K562 (cell line): ENCODE results near the gene EPHA1. TPM values are rescaled to one million over a fixed set of nuclear protein-coding genes. Genes with fewer than 3 reads are reported as not detected.

Source experiments
- ARID4B ChIP-seq: sonication (generic); formaldehyde crosslinking; IDR thresholded peaks from 2 replicates; pipeline ENCODE4 v1.8.0; 2022; ENCODE audit warnings: mild to moderate bottlenecking, missing genetic modification reagents
- ATF1 ChIP-seq, 2 experiments: fragments of 450-650 bp in 1 of 2; IDR thresholded peaks; 2 replicates each; pipeline ENCODE4 v1.6.1; 2016; ENCODE audit warnings: missing compliant biosample characterization in 1 of 2, missing genetic modification characterization in 1 of 2
- FOXK2 ChIP-seq, 2 experiments: fragments of 450-650 bp; IDR thresholded peaks in 1 of 2; conservative IDR thresholded peaks in 1 of 2; 2 replicates each; pipeline ENCODE4 v1.6.1; 2016; ENCODE audit warnings: low read depth in 2 of 2, mild to moderate bottlenecking in 1 of 2
- FOXP1 ChIP-seq: sonication (generic); formaldehyde crosslinking; IDR thresholded peaks from 2 replicates; pipeline ENCODE4 v1.8.0; 2022; ENCODE audit warnings: mild to moderate bottlenecking, missing genetic modification reagents
- GABPA ChIP-seq: fragments of 200-800 bp; sonication (Bioruptor generic); conservative IDR thresholded peaks from 2 replicates; pipeline ENCODE4 v1.6.1; 2016; ENCODE audit warnings: low read depth, missing genetic modification characterization, missing compliant biosample characterization
- HMGN3 ChIP-seq: IDR thresholded peaks from 2 replicates; pipeline ENCODE4 v1.6.1; 2011; ENCODE audit warnings: borderline replicate concordance, low read depth, mild to moderate bottlenecking, mixed read lengths, low read length; ENCODE audit not compliant: insufficient read length; ENCODE audit errors: extremely low read depth
- HOXB6 ChIP-seq: fragments of 250-450 bp; sonication (Bioruptor Pico); IDR thresholded peaks from 2 replicates; pipeline ENCODE4 v1.5.1; 2022; ENCODE audit warnings: mild to moderate bottlenecking, borderline replicate concordance
- KDM2B ChIP-seq: fragments of 250-450 bp; sonication (Bioruptor Pico); IDR thresholded peaks from 2 replicates; pipeline ENCODE4 v1.8.0; 2021; ENCODE audit warnings: mild to moderate bottlenecking, moderate library complexity
- NUFIP1 ChIP-seq: fragments of 450-650 bp; IDR thresholded peaks from 2 replicates; pipeline ENCODE4 v1.6.1; 2018; ENCODE audit not compliant: partially characterized antibody
- SREBF1 ChIP-seq: fragments of 150-350 bp; IDR thresholded peaks from 2 replicates; pipeline ENCODE4 v1.6.1; 2014; ENCODE audit warnings: antibody characterized with exemption, low read depth, low read length, borderline replicate concordance
- SRSF7 ChIP-seq: fragments of 200-400 bp; formaldehyde crosslinking; optimal IDR thresholded peaks from 2 replicates; pipeline ENCODE3; 2017; ENCODE audit warnings: mild to moderate bottlenecking, low read depth, low read length
- TAF1 ChIP-seq: IDR thresholded peaks from 2 replicates; pipeline ENCODE4 v1.6.1; 2011; ENCODE audit warnings: mild to moderate bottlenecking, low read length, moderate library complexity; ENCODE audit not compliant: insufficient read depth, control insufficient read depth, severe bottlenecking; ENCODE audit errors: extremely low read depth
- ZKSCAN1 ChIP-seq: fragments of 150-350 bp; IDR thresholded peaks from 2 replicates; pipeline ENCODE4 v1.6.1; 2016; ENCODE audit warnings: low read depth, low read length
- ZNF354B ChIP-seq: fragments of 250-450 bp; sonication (Bioruptor Pico); IDR thresholded peaks from 2 replicates; pipeline ENCODE4 v1.4.0; 2020
- polyA plus RNA-seq, 8 experiments: library from polyadenylated mRNA; depleted of rRNA in 4 of 8; stranded (reverse) in 5 of 8; unstranded in 3 of 8; fragments of >200 nt; fragmentation: Nextera tagmentation in 2 of 8; fragmentation: Illumina TruSeq in 1 of 8; extraction: Ambion mirVana in 2 of 8; extraction: Trizol in 1 of 8; gene quantifications; 2 replicates each; pipeline versions ENCODE4 v1.2.1 to v1.2.3, GENCODE V29; 2011 to 2014; ENCODE audit warnings: inconsistent platforms in 1 of 8, missing spikeins in 1 of 8
- total RNA-seq, 7 experiments: library from RNA; depleted of rRNA in 6 of 7; stranded (reverse); fragments of >200 nt in 6 of 7; fragmentation: Illumina TruSeq in 2 of 7; extraction: Trizol in 2 of 7; gene quantifications; 2 replicates each; pipeline versions ENCODE4 v1.2.1 to v1.2.3, GENCODE V29; 2011 to 2021; ENCODE audit warnings: low replicate concordance in 1 of 7
- TF ChIP-seq, protein P1 (sequence below): fragments of 450-650 bp; IDR thresholded peaks from 2 replicates; pipeline ENCODE4 v1.6.1; 2017; ENCODE audit warnings: antibody characterized with exemption, mild to moderate bottlenecking

EPHA1 gene
- total and polyA plus RNA-seq, 9 of the 15 experiments (the other 6 are each of a cell fraction or from before 2014, with no cell fraction given) = 0.22 to 0.57 (median 0.32) TPM; not detected in 6

GRCh38 chr7:143369678-143370651 lies 38.7 kb downstream of the EPHA1 start (continued):
- TF ChIP-seq TAF1 (no peak), FOXP1 (CRISPR knock-in tag) (no peak), ARID4B (CRISPR knock-in tag) (no peak), ATF1 (CRISPR knock-in tag; IDR thresholded peaks at IDR 0.05) (no peak), ATF1 (tag; IDR thresholded peaks at IDR 0.05) (peak; percentile 69), ZKSCAN1 (no peak), KDM2B (CRISPR knock-in tag) (no peak), HOXB6 (0 out of 2 replicates have a peak, but pooled peaks have one; percentile 49), FOXK2 (conservative IDR thresholded peaks at IDR 0.05 in 1 of 2, IDR thresholded peaks at IDR 0.05 in 1 of 2; ENCODE audit: low read depth in 2 of 2) (no peak), ZNF354B (CRISPR knock-in tag) (peak; percentile 98), HMGN3 (no peak), GABPA (peak; percentile 53), SRSF7 (no peak), SREBF1 (no peak), NUFIP1 (no peak)
- TF ChIP-seq, protein P1, sequence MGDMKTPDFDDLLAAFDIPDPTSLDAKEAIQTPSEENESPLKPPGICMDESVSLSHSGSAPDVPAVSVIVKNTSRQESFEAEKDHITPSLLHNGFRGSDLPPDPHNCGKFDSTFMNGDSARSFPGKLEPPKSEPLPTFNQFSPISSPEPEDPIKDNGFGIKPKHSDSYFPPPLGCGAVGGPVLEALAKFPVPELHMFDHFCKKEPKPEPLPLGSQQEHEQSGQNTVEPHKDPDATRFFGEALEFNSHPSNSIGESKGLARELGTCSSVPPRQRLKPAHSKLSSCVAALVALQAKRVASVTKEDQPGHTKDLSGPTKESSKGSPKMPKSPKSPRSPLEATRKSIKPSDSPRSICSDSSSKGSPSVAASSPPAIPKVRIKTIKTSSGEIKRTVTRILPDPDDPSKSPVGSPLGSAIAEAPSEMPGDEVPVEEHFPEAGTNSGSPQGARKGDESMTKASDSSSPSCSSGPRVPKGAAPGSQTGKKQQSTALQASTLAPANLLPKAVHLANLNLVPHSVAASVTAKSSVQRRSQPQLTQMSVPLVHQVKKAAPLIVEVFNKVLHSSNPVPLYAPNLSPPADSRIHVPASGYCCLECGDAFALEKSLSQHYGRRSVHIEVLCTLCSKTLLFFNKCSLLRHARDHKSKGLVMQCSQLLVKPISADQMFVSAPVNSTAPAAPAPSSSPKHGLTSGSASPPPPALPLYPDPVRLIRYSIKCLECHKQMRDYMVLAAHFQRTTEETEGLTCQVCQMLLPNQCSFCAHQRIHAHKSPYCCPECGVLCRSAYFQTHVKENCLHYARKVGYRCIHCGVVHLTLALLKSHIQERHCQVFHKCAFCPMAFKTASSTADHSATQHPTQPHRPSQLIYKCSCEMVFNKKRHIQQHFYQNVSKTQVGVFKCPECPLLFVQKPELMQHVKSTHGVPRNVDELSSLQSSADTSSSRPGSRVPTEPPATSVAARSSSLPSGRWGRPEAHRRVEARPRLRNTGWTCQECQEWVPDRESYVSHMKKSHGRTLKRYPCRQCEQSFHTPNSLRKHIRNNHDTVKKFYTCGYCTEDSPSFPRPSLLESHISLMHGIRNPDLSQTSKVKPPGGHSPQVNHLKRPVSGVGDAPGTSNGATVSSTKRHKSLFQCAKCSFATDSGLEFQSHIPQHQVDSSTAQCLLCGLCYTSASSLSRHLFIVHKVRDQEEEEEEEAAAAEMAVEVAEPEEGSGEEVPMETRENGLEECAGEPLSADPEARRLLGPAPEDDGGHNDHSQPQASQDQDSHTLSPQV = peak; percentile 79; the same call in 1 of the 2 replicates
